SHP77 (cell line): ENCODE measurements around the gene CCDC27.
A peak's percentile ranks its signal among the peaks of the same experiment; 100 is the strongest.
"Not testable (repeated sequence)": the region's sequence is repeated elsewhere in the genome, so short reads cannot be mapped to it uniquely, and the experiment has no call there.

Experiments
- DNase-seq, 2 experiments: peaks; one replicate each; lab custom pipeline; 2025; lab: John Stamatoyannopoulos, UW

CCDC27 gene

GRCh38 chr1:3735688-3736087, 16.6 kb upstream of the CCDC27 start:
- no peak for DNase-seq

GRCh38 chr1:3736131-3736561, 16.1 kb upstream of the CCDC27 start:
- no peak for DNase-seq

- no peak for DNase-seq
These were observed 15.5 kb upstream of the CCDC27 start for GRCh38 chr1:3736708-3737107.

- DNase-seq: no peak
These were observed 13.3 kb upstream of the CCDC27 start for GRCh38 chr1:3738943-3739342.

- DNase-seq: no peak
These were observed 12.2 kb upstream of the CCDC27 start for GRCh38 chr1:3740042-3740441.

GRCh38 chr1:3740752-3741151, 11.5 kb upstream of the CCDC27 start:
- DNase-seq: no peak

- no peak for DNase-seq
These were observed 10.4 kb upstream of the CCDC27 start for GRCh38 chr1:3741566-3742438.

- DNase-seq: no peak
These were observed 9.6 kb upstream of the CCDC27 start for GRCh38 chr1:3742439-3743298.

- no peak for DNase-seq
These were observed 8.8 kb upstream of the CCDC27 start for GRCh38 chr1:3743421-3743820.

- no peak for DNase-seq
These were observed 8.4 kb upstream of the CCDC27 start for GRCh38 chr1:3743826-3744225.

GRCh38 chr1:3744646-3745045, 7.6 kb upstream of the CCDC27 start:
- no peak for DNase-seq

- no peak for DNase-seq
These were observed 7.2 kb upstream of the CCDC27 start for GRCh38 chr1:3745071-3745470.

GRCh38 chr1:3745590-3746381, 6.5 kb upstream of the CCDC27 start:
- no peak for DNase-seq

GRCh38 chr1:3746389-3746829, 5.8 kb upstream of the CCDC27 start:
- DNase-seq: peak in 1 of 2 experiments; percentile 38

- DNase-seq: peak; percentile 78 to 88
These were observed 5.3 kb upstream of the CCDC27 start for GRCh38 chr1:3746830-3747521.

GRCh38 chr1:3747522-3747848, 4.8 kb upstream of the CCDC27 start:
- DNase-seq: no peak

GRCh38 chr1:3747903-3748302, 4.3 kb upstream of the CCDC27 start:
- no peak for DNase-seq

- not testable (repeated sequence) for DNase-seq
These were observed 3.8 kb upstream of the CCDC27 start for GRCh38 chr1:3748316-3748900.

GRCh38 chr1:3749512-3749911, 2.7 kb upstream of the CCDC27 start:
- DNase-seq: no peak

GRCh38 chr1:3750741-3751140, 1.5 kb upstream of the CCDC27 start:
- no peak for DNase-seq
